NCI-H128 (cell line): ENCODE measurements around the gene TNXB.
A peak's percentile ranks its signal among the peaks of the same experiment; 100 is the strongest.
"Not testable (repeated sequence)": the region's sequence is repeated elsewhere in the genome, so short reads cannot be mapped to it uniquely, and the experiment has no call there.

Experiments used
- DNase-seq: peaks from one replicate; lab custom pipeline; 2025; ENCODE audit not compliant: unreplicated experiment; lab: John Stamatoyannopoulos, UW

The TNXB gene

DNA sequence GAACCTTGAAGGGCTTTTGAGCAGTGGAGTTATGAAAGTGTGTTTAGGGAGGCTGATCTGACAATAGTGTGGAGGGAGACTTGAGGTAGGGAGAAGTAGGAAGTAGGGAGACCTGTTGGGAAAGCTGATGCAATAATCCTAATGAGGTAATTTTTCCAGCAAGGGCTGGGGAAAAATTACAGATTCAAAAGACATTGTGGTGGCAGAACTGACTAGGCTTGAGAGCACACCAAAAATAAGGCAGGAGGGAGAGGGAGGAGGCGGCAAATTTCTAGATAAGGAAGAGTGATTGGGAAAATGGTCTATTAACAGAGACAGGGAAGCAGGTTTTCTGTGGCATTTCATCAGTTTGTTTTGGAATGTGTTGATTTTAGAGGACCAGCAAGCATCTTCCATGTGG is 37.1 kb upstream of the TNXB start:
- DNase-seq = no peak

DNA sequence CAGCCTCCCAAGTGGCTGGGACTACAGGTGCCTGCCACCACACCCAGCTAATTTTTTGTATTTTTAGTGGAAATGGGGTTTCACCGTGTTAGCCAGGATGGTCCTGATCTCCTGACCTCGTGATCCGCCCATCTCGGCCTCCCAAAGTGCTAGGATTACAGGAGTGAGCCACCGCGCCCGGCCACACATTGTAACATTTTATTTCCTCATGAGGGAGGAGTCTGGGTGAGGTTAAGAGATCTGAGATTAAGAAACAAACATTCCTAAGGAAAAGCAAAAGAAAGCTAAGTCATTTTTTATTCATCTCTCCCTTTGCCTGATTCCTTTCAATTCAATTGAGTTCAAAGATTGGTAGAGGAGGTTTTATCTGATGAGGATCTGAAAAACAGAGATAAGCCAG is 35.1 kb upstream of the TNXB start:
- DNase-seq = not testable (repeated sequence)

- DNase-seq = no peak
These were observed 31.4 kb upstream of the TNXB start for GRCh38 chr6:32140420-32141046.

- no peak for DNase-seq
These were observed 30.5 kb upstream of the TNXB start for GRCh38 chr6:32139590-32139989.

DNA sequence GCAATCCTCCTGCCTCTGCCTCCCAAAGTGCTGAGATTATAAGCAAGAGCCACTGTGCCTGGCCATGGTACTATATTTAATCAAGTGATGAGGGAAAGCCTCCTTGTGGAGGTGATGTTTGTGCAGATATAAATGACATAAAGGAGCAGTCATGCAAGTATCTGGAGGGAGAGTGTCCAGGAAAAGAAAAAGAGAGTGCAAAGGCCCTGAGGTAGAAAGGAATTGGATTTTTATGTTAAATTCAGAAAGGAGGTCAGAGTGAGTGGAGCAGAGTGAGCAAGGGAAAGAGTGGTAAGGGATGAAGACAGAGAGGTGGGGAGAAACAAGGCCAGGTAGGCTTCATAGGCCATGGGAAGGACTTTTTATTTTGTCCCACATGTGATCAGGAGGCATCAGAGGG is 28.3 kb upstream of the TNXB start:
- DNase-seq = no peak

- no peak for DNase-seq
These were observed 24.6 kb upstream of the TNXB start for GRCh38 chr6:32133786-32134185.

DNA sequence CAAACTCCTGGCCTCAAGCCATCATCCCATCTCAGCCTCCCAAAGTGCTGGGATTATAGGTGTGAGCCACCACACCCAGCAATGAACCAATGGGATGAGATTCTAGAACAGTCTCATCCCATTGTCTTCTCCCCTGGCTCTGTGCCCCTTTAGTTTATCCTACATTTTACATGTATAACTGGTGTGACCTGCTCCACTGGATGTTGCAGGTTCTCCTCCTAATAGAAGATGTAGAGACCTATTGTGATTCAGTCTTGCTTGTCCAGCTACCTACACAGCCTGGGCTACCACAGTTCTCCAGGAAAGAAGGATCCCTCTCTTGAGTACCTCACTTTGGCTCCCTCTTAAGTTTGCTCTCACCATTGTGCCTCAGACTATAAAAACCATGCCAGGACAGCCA is 23.0 kb upstream of the TNXB start:
- no peak for DNase-seq

DNA sequence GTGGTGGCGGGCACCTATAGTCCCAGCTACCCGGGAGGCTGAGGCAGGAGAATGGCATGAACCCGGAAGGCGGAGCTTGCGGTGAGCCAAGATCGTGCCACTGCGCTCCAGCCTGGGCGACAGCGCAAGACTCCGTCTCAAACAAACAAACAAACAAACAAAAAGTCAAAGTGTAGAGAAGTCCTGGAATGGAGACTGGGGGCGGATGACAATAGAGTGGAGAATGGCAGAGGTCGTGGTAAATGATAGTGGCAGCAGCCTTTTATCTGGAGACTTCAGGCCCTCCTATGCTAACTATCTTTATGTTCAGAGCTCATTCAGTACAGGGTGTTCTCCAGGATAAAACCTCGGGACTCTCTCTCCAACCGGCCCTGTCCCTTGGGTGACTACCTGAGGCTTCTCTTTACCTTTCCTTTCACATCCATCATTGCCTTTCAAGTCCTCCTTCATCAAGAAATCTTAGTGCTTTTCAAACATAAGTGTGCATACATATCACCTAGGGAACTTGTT is 22.4 kb upstream of the TNXB start:
- DNase-seq = no peak

DNA sequence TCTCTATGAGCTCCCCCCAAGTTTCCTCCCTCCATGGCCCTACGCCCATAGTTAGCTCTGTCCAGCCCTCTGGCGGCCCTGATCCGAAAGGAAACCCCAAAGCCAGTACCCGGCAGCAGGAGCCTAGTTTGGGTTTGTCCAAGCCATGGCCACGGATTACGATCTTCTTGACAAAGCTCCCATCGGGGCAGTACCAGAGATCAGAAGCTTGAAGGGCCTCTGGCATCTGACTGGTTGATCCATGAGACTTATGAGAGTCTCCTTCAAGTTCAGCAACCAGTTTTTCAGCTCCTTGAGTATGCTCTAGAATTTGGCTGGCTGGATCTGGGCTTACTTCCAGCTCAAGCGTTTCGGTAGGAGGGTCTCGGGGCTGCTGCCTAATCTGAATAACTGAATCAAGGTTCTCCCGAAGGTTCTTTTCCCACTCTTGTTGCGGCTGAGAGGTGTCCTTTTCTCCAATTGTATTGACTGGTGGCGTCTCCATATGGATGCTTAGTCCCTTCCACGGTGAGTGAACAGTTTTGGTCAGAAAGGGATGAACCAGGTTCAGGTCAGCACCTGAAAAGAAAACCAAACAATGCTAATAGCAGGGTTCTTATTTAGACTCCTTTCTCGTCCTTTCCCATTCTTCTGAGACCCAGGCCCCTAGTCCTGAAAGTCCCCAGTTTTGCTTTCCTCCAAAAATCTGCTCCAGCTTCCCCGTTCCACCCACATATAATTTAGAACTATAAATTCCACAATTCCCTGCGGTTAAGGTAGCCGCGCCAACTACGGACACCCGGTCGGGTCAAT is 20.4 kb upstream of the TNXB start:
- DNase-seq = peak; percentile 64

GRCh38 chr6:32128751-32129296 is 19.7 kb upstream of the TNXB start:
- no peak for DNase-seq

GRCh38 chr6:32127717-32128592 is 18.8 kb upstream of the TNXB start, which contains the start of gene ATF6B:
TSS of gene ATF6B (minus strand) at chr6:32128246. CDS start at chr6:32128207, 39 bp downstream.
- peak; percentile 94 for DNase-seq

DNA sequence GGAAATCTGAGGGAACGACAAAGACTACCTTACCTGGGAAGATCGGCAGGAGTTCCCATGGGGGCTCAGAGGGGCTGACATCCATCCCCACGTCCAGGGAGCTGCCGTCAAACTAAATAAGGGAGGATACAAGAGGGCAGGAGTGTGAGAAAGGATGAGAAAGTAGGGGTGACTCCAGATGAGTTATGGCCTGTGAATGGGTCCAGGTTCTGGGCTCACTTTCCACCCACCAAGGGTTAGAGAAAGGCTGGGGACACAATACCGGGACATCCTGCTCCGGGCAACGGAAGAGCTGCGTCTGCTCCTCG is 18.2 kb upstream of the TNXB start:
- no peak for DNase-seq

DNA sequence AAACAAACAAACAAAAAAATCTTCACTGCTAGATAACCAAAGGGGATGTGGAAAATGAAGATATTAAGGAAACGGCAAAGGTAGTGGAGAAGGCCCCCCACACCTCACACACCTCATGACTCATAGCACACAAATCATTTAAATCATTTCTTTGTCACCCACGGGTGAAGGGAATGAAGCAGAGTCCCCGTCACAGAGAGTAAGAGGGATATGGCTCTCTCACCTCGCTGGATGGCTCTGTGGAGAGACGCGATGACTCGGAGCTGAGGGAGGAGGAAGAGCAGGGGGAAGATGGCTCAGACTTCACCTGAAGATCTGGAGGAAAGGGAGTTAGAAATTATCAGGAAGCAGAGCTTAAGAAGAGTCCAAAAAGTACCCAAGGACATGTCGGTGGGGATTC is 17.7 kb upstream of the TNXB start:
- DNase-seq = no peak

DNA sequence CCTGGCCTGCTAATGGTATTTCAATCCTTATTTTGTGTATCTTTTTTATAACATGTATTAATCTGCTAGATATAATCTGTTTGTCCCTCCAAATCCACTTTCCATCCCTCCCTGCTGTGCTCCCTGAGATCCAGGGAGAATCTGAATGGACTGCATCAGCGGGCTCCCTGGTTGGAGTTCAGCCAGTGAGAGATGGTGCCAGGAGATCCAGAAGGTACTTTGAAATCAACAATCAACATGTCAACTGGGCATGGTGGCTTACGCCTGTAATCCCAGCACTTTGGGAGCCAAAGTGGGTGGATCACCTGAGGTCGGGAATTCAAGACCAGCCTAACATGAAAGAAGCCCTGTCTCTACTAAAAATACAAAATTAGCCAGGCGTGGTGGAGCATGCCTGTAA is 14.5 kb upstream of the TNXB start:
- DNase-seq = no peak

DNA sequence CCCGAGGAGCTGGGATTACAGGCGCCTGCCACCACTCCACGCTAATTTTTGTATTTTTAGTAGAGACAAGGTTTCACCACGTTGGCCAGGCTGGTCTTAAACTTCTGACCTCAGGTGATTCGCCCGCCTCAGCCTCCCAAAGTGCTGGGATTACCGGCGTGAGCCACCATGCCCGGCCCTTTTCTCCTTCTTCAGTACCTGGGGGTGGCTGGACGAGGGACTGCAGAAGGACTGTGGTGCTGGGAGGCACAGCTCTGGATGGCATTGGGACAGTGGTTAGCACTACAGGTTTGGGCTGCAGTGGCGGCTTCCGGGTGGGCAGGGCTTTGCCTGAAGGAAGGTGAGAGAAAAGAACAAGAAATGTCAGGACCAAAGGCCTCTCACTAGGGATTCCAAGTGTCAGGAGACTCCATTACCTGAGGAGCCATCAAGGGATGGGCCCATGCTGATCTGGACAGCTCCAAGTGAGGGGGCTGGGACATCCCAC is 11.5 kb upstream of the TNXB start:
- no peak for DNase-seq

DNA sequence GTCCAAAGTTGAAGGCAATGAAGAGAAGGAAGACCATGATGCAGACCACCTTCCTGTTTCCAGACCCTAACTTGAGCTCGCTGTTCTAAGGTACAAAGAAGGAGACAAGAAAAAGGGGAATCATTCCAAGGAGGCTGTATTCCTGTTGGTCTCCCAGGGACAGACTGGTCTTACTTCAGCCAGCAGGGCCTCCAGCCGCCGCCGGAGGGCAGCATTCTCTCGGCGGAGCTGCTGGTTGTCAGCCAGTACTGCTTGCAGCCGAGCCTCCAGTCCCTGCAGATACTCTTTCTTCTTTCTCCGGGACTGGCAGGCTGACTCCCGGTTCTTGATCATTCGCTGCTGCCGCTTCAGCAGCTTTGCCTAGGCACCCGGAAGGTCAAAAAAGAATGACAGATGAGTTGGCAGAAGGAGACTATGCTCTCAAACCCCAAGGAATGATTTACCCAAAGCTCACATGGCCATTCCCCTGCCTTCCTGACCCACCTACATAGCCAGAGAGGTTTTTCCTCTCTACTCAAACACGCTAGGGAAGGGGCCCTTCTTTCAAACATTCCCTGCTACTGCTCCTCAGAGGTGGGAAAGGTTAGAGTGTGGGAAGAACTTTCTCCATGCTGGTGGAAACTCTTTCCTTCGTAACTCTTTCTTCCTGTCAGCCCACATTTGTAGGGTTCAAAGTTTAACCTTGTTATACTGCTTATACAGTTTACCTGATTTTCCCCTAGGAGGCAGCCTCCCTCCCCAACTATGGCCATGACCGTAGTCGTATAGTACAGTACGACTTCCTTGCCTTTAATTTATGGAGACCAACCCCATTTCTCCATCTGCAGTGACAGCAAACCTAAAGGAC is 9.9 kb upstream of the TNXB start:
- peak; percentile 35 for DNase-seq

- no peak for DNase-seq
These were observed 8.3 kb upstream of the TNXB start for GRCh38 chr6:32117461-32117860.

DNA sequence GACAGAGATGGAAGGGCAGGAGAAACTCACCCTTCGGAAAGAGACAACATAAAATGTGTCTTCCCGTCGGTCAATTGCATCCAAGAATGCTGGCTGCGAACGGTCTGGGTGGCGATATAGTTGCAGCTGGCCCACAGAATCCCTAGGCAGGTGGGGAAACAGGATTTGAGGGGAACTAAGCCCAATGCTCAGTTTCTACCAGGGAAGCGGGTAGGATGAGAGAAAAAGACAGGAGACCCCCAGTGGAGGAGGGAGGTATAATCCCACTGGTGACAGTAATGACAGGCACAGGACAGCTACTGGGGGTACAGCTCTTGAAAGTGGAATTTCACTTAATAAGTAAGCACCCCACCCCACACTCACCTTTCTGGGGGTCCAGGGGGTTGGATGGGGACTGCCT is 7.5 kb upstream of the TNXB start:
- no peak for DNase-seq

DNA sequence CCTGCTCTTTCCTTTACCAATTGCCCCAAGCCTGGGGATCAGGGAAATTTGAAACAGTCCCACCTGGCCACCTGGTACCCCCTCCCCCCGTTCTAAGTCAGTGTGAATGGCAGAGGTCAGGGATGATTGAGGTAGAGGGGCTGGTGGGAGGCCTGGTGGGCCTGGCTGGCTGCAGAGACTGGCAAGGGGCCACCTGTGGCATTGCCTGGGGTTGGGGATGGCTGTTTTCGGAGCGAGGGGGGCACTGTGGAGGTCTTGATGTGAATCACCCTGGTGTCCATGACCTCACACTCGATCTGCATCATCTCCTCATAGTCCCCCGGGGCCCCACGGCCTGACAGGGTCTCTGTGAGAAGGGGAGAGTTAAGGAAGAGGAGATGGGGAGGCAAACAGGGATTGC is 6.5 kb upstream of the TNXB start:
- no peak for DNase-seq

GRCh38 chr6:32114796-32115195 is 5.7 kb upstream of the TNXB start:
- no peak for DNase-seq
